Mesothelial cell of epicardium (in vitro differentiated cells): ENCODE data around the gene DIPK1C. TPM values are rescaled to one million over a fixed set of nuclear protein-coding genes. Genes with fewer than 3 reads are reported as not detected.

ENCODE experiments used
- DNase-seq, 2 experiments: peaks; one replicate each; pipeline ENCODE4 v3.0.0; 2021; ENCODE audit warnings: low spot score in 2 of 2; ENCODE audit not compliant: unreplicated experiment in 2 of 2
- H3K27ac Mint-ChIP-seq: 2 replicates; pipeline ENCODE4 v1.8.0; 2021; ENCODE audit warnings: mixed read lengths
- H3K27me3 Mint-ChIP-seq: 2 replicates; pipeline ENCODE4 v1.8.0; 2021; ENCODE audit warnings: low read depth, mixed read lengths
- H3K36me3 Mint-ChIP-seq: 2 replicates; pipeline ENCODE4 v1.8.0; 2021; ENCODE audit warnings: mixed read lengths
- H3K4me1 Mint-ChIP-seq: 2 replicates; pipeline ENCODE4 v1.8.0; 2021; ENCODE audit warnings: mixed read lengths
- H3K4me3 Mint-ChIP-seq: 2 replicates; pipeline ENCODE4 v1.8.0; 2021; ENCODE audit warnings: mild to moderate bottlenecking, moderate library complexity, mixed read lengths
- H3K9me3 Mint-ChIP-seq: 2 replicates; pipeline ENCODE4 v1.8.0; 2021; ENCODE audit warnings: mixed read lengths
- CTCF ChIP-seq: fragments of 200-600 bp; sonication (generic); IDR thresholded peaks from one replicate; pipeline ENCODE4 v1.5.0; 2021; ENCODE audit warnings: antibody characterized with exemption; ENCODE audit not compliant: unreplicated experiment
- total RNA-seq: library from RNA; stranded (reverse); gene quantifications from 3 replicates; pipeline ENCODE4 v1.2.1, GENCODE V29; 2021

Gene DIPK1C
- total RNA-seq, 1 donor from 2014 or later: not detected

DNA sequence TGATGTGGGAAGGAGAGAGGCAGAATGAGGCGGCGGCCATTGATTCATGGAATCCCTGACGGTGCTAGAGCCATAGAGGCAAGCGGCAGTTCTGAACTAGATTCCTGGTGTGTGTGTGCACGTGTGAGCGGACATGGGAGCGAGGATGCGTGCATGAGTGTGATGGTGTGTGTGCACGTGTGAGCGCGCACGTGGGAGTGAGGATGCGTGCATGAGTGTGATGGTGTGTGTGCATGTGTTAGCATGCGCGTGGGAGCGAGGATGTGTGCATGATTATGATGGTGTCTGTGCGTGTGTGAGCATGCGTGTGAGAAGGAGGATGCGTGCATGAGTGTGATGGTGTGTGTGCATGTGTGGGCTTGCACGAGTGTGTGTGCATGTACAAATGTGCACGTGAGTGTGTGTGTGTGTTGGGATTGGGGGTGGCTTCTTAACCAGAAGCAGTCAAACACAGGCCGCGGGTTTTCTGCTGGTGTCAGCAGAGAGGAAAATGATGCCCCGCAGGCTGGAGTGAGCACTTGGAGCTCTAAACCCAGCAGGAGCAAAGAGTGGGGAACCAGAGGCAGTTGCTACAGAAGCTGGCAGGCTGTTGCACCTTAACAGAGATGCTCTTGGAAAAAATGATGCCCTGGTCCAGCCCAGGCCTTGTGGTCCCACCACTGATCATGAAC lies 29.5 kb downstream of the DIPK1C start:
- no peak overlapping the region for H3K27ac Mint-ChIP-seq

DNA sequence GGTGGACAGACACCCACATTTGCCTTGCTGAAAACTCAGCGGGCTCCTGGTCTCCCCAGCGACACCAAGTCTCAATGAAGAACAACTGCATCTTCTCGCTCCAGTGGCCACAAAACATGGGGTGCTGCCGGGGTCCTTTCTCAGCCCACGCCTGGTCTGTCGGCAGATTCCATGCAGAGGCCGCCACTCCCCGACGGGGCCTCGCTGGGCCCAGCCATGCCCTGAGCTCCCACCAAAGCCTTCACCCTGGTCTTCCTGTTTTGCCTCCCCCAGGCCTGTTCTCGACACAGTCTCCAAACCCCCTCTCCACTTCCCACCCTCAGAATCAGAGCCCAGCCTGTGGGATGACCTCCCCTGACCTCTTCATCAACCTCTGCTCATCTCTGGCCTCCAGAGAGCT lies 31.2 kb downstream of the DIPK1C start:
- H3K9me3 Mint-ChIP-seq: no peaks in the 10 kb centered on the region
- no peaks in the 10 kb centered on the region for H3K36me3 Mint-ChIP-seq
- H3K4me3 Mint-ChIP-seq: no peak overlapping the region
- peaks cover 25% of the 10 kb centered on the region for H3K4me1 Mint-ChIP-seq
- no peak overlapping the region for H3K27ac Mint-ChIP-seq
- no peak for TF ChIP-seq CTCF
- peaks cover 6% of the 10 kb centered on the region for H3K27me3 Mint-ChIP-seq
- no peak for DNase-seq

More for the DNA sequence above, 29.5 kb downstream of the DIPK1C start:
- H3K36me3 Mint-ChIP-seq: no peaks in the 10 kb centered on the region
- peaks cover 25% of the 10 kb centered on the region for H3K4me1 Mint-ChIP-seq
- TF ChIP-seq CTCF: no peak
- H3K4me3 Mint-ChIP-seq: no peak overlapping the region
- DNase-seq: no peak
- H3K27me3 Mint-ChIP-seq: no peaks in the 10 kb centered on the region
- H3K9me3 Mint-ChIP-seq: no peaks in the 10 kb centered on the region

DNA sequence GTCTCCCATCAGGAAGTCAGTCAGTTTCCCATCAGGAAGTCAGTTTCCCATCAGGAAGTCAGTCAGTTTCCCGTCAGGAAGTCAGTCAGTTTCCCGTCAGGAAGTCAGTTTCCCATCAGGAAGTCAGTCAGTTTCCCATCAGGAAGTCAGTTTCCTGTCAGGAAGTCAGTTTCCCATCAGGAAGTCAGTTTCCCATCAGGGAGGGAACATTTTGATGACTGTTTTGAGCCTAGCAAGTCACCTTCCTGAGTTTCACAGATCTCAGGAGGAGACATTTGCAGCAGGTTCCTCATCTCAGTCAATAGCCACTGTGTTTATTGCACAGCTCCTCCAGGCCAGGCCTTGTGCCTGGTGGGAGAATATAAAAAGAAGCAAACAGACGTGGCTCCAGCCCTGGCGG lies 31.9 kb downstream of the DIPK1C start:
- H3K4me3 Mint-ChIP-seq: no peak overlapping the region
- no peak for TF ChIP-seq CTCF
- no peak for DNase-seq
- peaks cover 20% of the 10 kb centered on the region for H3K4me1 Mint-ChIP-seq
- peaks cover 10% of the 10 kb centered on the region for H3K27me3 Mint-ChIP-seq
- H3K9me3 Mint-ChIP-seq: no peaks in the 10 kb centered on the region
- H3K27ac Mint-ChIP-seq: no peak overlapping the region
- H3K36me3 Mint-ChIP-seq: no peaks in the 10 kb centered on the region

DNA sequence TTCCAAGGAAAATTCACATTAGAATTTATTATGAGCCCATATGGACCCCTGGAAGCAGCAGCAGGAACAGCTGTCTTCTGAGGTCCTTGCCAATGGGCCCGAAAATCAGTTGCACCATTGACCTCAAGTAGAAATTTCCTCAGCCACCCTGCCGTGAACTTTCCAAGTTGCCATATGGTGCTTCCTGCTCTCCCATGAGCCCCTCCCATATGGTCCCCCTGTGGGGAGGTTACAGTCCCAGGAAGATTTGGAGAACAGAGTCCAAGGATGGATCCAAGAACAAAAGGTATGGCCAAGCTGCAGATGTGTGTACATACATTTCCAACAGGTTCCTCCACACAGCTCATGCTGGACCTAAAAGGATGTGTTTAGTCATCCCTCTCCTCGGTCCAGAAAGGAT lies 34.6 kb downstream of the DIPK1C start:
- Mint-ChIP-seq H3K4me1 (no peaks in the 10 kb centered on the region), H3K27me3 (peaks cover 29% of the 10 kb centered on the region), H3K27ac (no peak overlapping the region), H3K4me3 (no peak overlapping the region), H3K36me3 (no peaks in the 10 kb centered on the region), H3K9me3 (no peaks in the 10 kb centered on the region)
- no peak for TF ChIP-seq CTCF
- DNase-seq: no peak

DNA sequence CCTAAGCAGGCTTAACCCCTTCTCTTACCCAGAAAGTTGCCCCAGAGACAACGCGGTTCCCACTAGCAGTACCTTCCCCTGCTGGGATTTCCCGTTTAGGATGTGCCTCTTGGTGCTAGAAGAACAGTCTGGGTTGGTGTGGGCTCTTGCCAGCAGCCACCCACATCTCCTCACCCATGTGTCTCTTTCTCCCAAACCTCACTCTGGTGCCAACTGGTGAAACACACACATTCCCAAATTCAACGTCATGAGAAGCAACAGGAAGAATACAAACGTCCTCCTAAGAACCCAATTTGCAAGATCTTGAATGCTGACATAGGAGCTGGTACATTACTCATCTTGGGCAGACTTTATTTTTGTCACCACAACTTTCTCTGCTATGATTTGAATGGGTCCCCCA lies 36.2 kb downstream of the DIPK1C start:
- Mint-ChIP-seq H3K27me3 (peaks cover 29% of the 10 kb centered on the region), H3K9me3 (no peaks in the 10 kb centered on the region), H3K4me3 (no peak overlapping the region), H3K4me1 (peaks cover 3% of the 10 kb centered on the region), H3K27ac (no peak overlapping the region), H3K36me3 (no peaks in the 10 kb centered on the region)
- no peak for DNase-seq
- no peak for TF ChIP-seq CTCF

DNA sequence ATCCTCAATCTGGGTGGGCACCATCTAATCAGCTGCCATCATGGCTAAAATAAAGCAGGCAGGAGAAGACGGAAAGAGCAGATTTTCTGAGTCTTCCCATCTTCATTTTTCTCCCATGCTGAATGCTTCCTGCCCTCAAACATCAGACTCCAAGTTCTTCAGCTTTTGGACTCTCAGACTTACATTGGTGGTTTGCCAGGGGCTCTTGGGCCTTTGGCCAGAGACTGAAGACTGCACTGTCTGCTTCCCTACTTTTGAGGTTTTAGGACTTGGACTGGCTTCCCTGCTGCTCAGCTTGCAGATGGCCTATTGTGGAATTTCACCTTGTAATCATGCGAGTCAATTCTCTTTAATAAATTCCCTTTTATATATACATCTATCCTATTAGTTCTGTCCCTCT lies 36.6 kb downstream of the DIPK1C start:
- H3K4me3 Mint-ChIP-seq: no peak overlapping the region
- no peak for DNase-seq
- H3K4me1 Mint-ChIP-seq: peaks cover 3% of the 10 kb centered on the region
- TF ChIP-seq CTCF: no peak
- H3K36me3 Mint-ChIP-seq: no peaks in the 10 kb centered on the region
- H3K27me3 Mint-ChIP-seq: peaks cover 29% of the 10 kb centered on the region
- H3K27ac Mint-ChIP-seq: no peak overlapping the region
- no peaks in the 10 kb centered on the region for H3K9me3 Mint-ChIP-seq
